ENCODE results near the gene MEP1B. TPM values are rescaled to one million over a fixed set of nuclear protein-coding genes. Genes with fewer than 3 reads are reported as not detected.

Gene MEP1B
- total and polyA plus RNA-seq, 2 experiments from 2014 or later, result not detected

DNA sequence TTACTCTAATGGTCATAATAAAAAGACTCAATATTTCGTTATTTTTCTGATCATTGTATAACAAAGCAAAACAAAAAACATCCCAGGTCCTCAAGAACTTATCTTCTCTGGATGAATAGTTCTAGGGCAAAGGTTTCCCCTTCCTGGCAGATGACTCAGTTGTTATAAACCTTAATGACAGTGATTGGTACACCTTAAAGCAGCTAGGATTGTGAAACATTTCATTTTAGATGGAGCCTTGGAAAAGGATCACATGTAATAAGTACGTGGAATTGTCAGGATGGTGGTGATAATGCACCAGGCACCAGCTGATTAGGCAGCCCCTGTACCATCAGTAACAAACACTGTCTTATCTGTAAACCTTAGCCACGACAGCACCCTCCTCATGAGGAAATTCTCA, 47.2 kb downstream of the MEP1B start:
- H3K79me2 ChIP-seq (replicated peaks; ENCODE audit: insufficient read depth), result no peaks in the 10 kb centered on the region
- DNase-seq (ENCODE audit: low spot score) (no peak), ATAC-seq (no peak)
- H3K27me3 ChIP-seq (ENCODE audit: insufficient read depth), result no peaks in the 10 kb centered on the region
- H3K36me3 Mint-ChIP-seq (ENCODE audit: low read depth), result peaks cover 7% of the 10 kb centered on the region
- H3K27ac ChIP-seq (ENCODE audit: low read depth), result no peak overlapping the region
- TF ChIP-seq NANOG (IDR thresholded peaks at IDR 0.05; ENCODE audit: borderline replicate concordance), result no peak
- TF ChIP-seq ZNF114 (CRISPR knock-in tag; IDR thresholded peaks at IDR 0.05), result no peak
- no peak for TF ChIP-seq CREB1 (CRISPR knock-in tag; IDR thresholded peaks at IDR 0.05; ENCODE audit: low read depth)
- TF ChIP-seq STAT1 (IDR thresholded peaks at IDR 0.05; ENCODE audit: unreplicated experiment), result no peak
- TF ChIP-seq, protein P1, sequence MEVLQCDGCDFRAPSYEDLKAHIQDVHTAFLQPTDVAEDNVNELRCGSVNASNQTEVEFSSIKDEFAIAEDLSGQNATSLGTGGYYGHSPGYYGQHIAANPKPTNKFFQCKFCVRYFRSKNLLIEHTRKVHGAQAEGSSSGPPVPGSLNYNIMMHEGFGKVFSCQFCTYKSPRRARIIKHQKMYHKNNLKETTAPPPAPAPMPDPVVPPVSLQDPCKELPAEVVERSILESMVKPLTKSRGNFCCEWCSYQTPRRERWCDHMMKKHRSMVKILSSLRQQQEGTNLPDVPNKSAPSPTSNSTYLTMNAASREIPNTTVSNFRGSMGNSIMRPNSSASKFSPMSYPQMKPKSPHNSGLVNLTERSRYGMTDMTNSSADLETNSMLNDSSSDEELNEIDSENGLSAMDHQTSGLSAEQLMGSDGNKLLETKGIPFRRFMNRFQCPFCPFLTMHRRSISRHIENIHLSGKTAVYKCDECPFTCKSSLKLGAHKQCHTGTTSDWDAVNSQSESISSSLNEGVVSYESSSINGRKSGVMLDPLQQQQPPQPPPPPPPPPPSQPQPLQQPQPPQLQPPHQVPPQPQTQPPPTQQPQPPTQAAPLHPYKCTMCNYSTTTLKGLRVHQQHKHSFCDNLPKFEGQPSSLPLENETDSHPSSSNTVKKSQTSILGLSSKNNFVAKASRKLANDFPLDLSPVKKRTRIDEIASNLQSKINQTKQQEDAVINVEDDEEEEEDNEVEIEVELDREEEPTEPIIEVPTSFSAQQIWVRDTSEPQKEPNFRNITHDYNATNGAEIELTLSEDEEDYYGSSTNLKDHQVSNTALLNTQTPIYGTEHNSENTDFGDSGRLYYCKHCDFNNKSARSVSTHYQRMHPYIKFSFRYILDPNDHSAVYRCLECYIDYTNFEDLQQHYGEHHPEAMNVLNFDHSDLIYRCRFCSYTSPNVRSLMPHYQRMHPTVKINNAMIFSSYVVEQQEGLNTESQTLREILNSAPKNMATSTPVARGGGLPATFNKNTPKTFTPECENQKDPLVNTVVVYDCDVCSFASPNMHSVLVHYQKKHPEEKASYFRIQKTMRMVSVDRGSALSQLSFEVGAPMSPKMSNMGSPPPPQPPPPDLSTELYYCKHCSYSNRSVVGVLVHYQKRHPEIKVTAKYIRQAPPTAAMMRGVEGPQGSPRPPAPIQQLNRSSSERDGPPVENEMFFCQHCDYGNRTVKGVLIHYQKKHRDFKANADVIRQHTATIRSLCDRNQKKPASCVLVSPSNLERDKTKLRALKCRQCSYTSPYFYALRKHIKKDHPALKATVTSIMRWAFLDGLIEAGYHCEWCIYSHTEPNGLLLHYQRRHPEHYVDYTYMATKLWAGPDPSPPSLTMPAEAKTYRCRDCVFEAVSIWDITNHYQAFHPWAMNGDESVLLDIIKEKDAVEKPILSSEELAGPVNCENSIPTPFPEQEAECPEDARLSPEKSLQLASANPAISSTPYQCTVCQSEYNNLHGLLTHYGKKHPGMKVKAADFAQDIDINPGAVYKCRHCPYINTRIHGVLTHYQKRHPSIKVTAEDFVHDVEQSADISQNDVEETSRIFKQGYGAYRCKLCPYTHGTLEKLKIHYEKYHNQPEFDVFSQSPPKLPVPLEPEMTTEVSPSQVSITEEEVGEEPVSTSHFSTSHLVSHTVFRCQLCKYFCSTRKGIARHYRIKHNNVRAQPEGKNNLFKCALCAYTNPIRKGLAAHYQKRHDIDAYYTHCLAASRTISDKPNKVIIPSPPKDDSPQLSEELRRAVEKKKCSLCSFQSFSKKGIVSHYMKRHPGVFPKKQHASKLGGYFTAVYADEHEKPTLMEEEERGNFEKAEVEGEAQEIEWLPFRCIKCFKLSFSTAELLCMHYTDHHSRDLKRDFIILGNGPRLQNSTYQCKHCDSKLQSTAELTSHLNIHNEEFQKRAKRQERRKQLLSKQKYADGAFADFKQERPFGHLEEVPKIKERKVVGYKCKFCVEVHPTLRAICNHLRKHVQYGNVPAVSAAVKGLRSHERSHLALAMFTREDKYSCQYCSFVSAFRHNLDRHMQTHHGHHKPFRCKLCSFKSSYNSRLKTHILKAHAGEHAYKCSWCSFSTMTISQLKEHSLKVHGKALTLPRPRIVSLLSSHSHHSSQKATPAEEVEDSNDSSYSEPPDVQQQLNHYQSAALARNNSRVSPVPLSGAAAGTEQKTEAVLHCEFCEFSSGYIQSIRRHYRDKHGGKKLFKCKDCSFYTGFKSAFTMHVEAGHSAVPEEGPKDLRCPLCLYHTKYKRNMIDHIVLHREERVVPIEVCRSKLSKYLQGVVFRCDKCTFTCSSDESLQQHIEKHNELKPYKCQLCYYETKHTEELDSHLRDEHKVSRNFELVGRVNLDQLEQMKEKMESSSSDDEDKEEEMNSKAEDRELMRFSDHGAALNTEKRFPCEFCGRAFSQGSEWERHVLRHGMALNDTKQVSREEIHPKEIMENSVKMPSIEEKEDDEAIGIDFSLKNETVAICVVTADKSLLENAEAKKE (CRISPR knock-in tag; IDR thresholded peaks at IDR 0.05), result no peak
- no peak for TF ChIP-seq ZNF331 (CRISPR knock-in tag; IDR thresholded peaks at IDR 0.05; ENCODE audit: low read depth)
- TF ChIP-seq, protein P2, sequence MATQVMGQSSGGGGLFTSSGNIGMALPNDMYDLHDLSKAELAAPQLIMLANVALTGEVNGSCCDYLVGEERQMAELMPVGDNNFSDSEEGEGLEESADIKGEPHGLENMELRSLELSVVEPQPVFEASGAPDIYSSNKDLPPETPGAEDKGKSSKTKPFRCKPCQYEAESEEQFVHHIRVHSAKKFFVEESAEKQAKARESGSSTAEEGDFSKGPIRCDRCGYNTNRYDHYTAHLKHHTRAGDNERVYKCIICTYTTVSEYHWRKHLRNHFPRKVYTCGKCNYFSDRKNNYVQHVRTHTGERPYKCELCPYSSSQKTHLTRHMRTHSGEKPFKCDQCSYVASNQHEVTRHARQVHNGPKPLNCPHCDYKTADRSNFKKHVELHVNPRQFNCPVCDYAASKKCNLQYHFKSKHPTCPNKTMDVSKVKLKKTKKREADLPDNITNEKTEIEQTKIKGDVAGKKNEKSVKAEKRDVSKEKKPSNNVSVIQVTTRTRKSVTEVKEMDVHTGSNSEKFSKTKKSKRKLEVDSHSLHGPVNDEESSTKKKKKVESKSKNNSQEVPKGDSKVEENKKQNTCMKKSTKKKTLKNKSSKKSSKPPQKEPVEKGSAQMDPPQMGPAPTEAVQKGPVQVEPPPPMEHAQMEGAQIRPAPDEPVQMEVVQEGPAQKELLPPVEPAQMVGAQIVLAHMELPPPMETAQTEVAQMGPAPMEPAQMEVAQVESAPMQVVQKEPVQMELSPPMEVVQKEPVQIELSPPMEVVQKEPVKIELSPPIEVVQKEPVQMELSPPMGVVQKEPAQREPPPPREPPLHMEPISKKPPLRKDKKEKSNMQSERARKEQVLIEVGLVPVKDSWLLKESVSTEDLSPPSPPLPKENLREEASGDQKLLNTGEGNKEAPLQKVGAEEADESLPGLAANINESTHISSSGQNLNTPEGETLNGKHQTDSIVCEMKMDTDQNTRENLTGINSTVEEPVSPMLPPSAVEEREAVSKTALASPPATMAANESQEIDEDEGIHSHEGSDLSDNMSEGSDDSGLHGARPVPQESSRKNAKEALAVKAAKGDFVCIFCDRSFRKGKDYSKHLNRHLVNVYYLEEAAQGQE (IDR thresholded peaks at IDR 0.05; ENCODE audit: unreplicated experiment), result no peak
- no peak for TF ChIP-seq JUNB (IDR thresholded peaks at IDR 0.05; ENCODE audit: unreplicated experiment)
- TF ChIP-seq, protein P3, sequence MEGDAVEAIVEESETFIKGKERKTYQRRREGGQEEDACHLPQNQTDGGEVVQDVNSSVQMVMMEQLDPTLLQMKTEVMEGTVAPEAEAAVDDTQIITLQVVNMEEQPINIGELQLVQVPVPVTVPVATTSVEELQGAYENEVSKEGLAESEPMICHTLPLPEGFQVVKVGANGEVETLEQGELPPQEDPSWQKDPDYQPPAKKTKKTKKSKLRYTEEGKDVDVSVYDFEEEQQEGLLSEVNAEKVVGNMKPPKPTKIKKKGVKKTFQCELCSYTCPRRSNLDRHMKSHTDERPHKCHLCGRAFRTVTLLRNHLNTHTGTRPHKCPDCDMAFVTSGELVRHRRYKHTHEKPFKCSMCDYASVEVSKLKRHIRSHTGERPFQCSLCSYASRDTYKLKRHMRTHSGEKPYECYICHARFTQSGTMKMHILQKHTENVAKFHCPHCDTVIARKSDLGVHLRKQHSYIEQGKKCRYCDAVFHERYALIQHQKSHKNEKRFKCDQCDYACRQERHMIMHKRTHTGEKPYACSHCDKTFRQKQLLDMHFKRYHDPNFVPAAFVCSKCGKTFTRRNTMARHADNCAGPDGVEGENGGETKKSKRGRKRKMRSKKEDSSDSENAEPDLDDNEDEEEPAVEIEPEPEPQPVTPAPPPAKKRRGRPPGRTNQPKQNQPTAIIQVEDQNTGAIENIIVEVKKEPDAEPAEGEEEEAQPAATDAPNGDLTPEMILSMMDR (conservative IDR thresholded peaks at IDR 0.05; ENCODE audit: low read depth in 2 of 2), result no peak
- no peak for TF ChIP-seq EZH2 (IDR thresholded peaks at IDR 0.05; ENCODE audit: low read depth, unreplicated experiment)
- TF ChIP-seq, protein P4, sequence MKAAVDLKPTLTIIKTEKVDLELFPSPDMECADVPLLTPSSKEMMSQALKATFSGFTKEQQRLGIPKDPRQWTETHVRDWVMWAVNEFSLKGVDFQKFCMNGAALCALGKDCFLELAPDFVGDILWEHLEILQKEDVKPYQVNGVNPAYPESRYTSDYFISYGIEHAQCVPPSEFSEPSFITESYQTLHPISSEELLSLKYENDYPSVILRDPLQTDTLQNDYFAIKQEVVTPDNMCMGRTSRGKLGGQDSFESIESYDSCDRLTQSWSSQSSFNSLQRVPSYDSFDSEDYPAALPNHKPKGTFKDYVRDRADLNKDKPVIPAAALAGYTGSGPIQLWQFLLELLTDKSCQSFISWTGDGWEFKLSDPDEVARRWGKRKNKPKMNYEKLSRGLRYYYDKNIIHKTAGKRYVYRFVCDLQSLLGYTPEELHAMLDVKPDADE (IDR thresholded peaks at IDR 0.05), result no peak
- peaks cover 3% of the 10 kb centered on the region for H3K27me3 Mint-ChIP-seq (ENCODE audit: insufficient read depth, low read depth, poor library complexity)
- H3K4me1 ChIP-seq (ENCODE audit: insufficient read depth), result peaks cover 11% of the 10 kb centered on the region
- H3K4me1 Mint-ChIP-seq, result peaks cover 12% of the 10 kb centered on the region
- no peaks in the 10 kb centered on the region for H3K36me3 ChIP-seq (ENCODE audit: insufficient read depth)
- no peak overlapping the region for H2AFZ ChIP-seq
- H3K4me3 Mint-ChIP-seq, result no peak overlapping the region
- no peak overlapping the region for H3K27ac Mint-ChIP-seq
- no peaks in the 10 kb centered on the region for H3K9me2 ChIP-seq (ENCODE audit: insufficient read depth)
- H3K9me3 Mint-ChIP-seq, result peaks cover 10% of the 10 kb centered on the region
- H3F3A ChIP-seq (replicated peaks; ENCODE audit: low read depth), result no peaks in the 10 kb centered on the region
- H3K4me3 ChIP-seq, result no peak overlapping the region
- H3K4me2 ChIP-seq, result no peak overlapping the region
- H4K20me1 ChIP-seq (replicated peaks; ENCODE audit: insufficient read depth), result no peaks in the 10 kb centered on the region

Measured in GM23338 (cell line).